GM21619 (cell line): ENCODE data around the gene UGGT1.

Source experiments
- ATAC-seq: cut with Tn5 transposase; IDR thresholded peaks from one replicate; pipeline ENCODE4 v1.9.1; 2021; ENCODE audit not compliant: unreplicated experiment

The UGGT1 gene, protein sequence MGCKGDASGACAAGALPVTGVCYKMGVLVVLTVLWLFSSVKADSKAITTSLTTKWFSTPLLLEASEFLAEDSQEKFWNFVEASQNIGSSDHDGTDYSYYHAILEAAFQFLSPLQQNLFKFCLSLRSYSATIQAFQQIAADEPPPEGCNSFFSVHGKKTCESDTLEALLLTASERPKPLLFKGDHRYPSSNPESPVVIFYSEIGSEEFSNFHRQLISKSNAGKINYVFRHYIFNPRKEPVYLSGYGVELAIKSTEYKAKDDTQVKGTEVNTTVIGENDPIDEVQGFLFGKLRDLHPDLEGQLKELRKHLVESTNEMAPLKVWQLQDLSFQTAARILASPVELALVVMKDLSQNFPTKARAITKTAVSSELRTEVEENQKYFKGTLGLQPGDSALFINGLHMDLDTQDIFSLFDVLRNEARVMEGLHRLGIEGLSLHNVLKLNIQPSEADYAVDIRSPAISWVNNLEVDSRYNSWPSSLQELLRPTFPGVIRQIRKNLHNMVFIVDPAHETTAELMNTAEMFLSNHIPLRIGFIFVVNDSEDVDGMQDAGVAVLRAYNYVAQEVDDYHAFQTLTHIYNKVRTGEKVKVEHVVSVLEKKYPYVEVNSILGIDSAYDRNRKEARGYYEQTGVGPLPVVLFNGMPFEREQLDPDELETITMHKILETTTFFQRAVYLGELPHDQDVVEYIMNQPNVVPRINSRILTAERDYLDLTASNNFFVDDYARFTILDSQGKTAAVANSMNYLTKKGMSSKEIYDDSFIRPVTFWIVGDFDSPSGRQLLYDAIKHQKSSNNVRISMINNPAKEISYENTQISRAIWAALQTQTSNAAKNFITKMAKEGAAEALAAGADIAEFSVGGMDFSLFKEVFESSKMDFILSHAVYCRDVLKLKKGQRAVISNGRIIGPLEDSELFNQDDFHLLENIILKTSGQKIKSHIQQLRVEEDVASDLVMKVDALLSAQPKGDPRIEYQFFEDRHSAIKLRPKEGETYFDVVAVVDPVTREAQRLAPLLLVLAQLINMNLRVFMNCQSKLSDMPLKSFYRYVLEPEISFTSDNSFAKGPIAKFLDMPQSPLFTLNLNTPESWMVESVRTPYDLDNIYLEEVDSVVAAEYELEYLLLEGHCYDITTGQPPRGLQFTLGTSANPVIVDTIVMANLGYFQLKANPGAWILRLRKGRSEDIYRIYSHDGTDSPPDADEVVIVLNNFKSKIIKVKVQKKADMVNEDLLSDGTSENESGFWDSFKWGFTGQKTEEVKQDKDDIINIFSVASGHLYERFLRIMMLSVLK (N-terminal part only)

DNA sequence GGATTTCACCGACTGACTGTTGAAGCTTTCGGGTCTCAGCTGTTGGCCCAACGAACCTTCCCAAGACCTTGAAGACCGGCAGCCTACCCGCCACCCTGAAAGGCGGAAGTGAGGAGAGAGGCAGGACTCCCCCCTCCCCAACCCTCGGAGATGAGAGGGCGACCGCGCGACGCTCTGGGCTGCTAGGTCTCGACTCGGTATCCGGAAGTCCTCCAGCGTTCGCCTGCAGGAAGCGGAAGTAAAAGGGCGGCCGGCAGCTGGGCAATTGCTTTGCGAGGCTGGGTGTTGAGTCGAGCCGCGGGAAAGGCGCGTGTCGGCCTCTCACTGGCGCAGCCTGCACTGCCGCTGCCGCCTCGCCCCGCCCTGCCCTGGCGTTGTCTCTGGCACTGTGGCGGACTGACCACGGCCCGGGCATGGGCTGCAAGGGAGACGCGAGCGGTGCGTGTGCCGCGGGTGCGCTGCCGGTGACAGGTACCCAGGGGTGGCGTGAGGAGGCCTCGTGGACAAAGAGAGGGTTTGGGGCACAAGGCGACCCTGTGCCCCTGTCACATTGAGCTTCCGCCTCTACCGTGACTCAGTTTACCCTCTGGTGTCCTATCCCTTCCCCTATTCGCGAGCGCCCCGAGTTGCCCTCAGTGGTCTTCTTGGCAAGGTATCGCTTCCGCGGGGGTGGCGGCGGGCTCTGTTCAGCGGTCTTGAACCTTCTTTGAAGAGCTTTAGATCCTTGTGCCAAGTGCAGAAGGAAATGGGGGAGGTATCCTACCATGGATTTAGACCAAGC is at the start of gene UGGT1:
Gene UGGT1, plus strand, starts transcription at position 256 of the 781 bp plus-strand sequence. Its CDS starts 158 bp downstream, at position 414.
- peak; percentile 94 for ATAC-seq

- ATAC-seq, result no peak
Measured at GRCh38 chr2:128041561-128041960, 49.4 kb upstream of the UGGT1 start.

GRCh38 chr2:128043041-128043440 is 48.0 kb upstream of the UGGT1 start:
- ATAC-seq, result no peak

- no peak for ATAC-seq
Measured at GRCh38 chr2:128053331-128053730, 37.7 kb upstream of the UGGT1 start.

GRCh38 chr2:128054104-128054885 is 36.7 kb upstream of the UGGT1 start:
- no peak for ATAC-seq

DNA sequence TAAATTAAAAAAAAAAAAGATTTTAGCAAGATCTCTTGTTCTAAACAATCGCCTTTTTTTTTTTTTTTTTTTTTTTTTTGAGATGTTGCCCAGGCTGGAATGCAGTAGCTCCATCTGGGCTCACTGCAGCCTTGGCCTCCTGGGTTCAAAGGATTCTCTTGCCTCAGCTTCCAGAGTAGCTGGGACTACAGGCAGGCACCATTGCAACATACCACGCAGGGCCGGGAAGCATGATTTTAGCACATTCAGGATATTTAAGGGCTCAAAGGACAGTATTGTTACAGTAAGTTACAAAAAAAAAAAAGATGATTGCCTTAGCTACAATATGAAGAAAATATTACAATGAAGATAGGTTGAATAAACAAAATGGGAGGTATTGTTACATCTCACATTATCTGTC is 33.7 kb upstream of the UGGT1 start:
- no peak for ATAC-seq

DNA sequence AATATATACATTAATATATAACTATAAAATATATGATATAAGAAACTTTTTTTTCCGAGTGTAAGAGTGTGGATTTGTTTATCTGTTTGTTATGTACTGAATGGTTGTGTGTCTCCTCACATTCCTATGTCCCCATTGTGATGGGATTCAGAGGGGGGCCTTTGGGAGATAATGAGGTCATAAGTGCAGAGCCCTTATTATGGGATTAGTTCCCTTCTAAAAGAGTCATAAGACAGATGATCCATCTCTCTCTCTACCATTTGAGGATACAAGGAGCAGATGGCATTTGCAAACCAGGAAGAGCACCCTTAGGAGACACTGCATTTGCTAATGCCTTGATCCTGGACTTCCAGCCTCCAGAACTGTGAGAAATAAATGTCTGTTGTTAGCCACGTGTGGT is 32.9 kb upstream of the UGGT1 start:
- no peak for ATAC-seq

DNA sequence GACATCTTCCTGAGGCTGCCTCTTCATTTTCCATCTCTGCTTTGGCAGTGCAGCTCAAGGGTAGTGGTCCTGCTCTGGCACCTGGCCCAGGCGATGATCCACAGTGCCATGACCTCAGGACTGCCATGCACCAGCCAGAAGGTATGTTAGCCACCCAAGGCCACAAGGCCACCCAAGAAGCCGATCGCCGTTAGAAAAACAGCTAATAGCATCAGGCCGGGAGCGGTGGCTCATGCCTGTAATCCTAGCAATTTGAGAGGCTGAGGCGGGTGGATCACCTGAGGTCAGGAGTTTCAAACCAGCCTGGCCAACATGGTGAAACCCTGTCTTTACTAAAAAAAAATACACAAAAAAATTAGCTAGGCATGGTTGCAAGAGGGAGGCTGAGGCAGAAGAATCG is 28.4 kb upstream of the UGGT1 start:
- ATAC-seq, result no peak

DNA sequence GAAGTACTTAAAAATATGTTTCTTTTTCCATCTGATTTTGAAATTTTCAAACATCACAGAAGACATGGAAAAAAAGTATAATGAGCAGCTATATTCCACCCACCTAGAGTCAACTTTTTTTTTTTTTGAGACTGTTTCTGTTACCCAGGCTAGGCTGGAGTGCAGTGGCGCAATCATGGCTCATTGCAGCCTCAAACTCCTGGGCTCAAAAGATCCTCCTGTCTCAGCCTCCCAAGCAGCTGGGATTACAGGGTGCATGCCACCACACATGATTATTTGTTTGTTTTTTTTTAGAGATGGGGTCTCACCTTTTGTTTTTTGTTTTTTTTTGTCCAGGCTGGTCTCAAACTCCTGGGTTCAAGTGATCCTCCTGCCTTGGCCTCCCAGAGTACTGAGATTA is 26.6 kb upstream of the UGGT1 start:
- ATAC-seq, result no peak

GRCh38 chr2:128069769-128070168 is 21.2 kb upstream of the UGGT1 start:
- no peak for ATAC-seq

- ATAC-seq, result no peak
Measured at GRCh38 chr2:128073278-128073677, 17.7 kb upstream of the UGGT1 start.

DNA sequence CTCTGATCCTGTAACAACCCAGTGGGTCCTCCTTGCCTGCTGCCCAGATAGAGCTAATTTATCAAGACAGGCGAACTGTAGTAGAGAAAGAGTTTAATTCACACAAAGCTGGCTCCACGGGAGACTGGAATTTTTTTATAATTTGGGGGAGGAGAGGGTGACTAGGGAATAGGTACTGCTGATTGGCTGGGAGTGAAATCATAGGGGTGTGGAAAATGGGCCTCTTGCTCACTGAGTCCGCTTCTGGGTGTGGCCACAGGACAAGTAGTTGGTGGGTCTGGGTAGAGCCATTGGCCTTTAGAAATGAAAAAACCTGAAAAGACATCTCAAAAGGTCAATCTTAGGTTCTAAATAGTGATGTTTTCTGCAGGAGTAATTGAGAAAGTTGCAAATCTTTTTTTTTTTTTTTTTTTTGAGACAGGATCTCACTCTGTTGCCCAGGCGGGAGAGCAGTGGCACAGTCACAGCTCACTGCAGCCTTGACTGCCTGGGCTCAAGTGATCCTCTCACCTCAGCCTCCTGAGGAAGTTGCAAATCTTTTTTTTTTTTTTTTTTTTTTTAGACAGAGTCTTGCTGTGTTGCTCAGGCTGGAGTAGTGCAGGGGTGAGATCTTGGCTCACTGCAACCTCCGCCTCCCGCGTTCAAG is 14.4 kb upstream of the UGGT1 start:
- no peak for ATAC-seq

DNA sequence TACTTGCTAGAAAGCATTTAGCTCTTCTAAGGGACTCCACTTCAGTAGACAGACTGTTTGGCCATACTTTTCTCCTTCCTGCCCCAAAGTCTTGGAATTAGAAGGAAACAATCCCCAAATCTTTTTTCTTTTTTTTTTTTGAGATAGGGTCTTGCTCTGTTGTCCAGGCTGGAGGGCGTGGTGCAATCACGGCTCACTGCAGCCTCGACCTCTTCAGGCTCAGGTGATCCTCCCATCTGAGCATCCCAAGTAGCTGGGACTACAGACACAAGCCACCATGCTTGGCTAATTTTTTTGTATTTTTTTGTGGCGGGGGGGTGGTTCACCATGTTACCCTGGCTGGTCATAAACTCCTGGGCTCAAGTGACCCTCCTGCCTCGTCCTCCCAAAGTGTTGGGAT is 6.2 kb upstream of the UGGT1 start:
- no peak for ATAC-seq

- ATAC-seq, result no peak
Measured at GRCh38 chr2:128086244-128086643, 4.8 kb upstream of the UGGT1 start.

DNA sequence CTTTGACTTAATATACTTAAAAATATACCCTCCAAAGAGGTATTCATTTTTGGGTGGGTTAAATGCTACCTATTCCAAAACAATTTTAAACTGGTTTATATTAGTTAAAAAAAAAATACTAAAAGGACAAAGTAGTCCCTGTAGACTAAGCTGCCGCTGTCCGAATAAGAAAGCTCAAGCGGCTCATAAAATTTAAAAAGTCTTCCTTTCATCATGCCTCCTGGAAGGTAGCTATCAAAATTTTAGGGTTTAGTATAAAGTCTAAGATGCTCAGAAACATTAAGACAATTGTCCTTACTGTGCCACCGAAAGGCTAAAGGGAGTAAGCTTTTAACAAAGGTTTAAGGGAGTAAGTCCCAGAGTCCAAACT is 440 bp upstream of the UGGT1 start:
- ATAC-seq, result peak; percentile 4

DNA sequence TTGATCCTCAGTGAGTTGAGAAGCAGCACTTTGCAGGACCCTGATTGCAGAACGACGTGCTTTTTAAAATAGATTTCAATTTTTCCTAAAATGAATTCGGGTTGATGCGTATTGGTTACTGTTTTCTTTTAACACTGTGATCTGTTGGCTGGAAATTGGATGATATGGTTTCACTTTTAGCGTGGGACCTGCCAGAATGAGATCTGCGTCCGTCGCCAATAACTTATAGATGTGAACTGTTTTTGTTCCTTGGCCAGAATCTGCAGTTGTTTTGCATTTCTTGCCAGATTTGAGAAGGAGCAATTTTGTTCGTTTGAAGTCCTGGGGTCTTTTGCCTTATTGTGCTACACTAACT is 703 bp downstream of the UGGT1 start:
- ATAC-seq, result no peak

DNA sequence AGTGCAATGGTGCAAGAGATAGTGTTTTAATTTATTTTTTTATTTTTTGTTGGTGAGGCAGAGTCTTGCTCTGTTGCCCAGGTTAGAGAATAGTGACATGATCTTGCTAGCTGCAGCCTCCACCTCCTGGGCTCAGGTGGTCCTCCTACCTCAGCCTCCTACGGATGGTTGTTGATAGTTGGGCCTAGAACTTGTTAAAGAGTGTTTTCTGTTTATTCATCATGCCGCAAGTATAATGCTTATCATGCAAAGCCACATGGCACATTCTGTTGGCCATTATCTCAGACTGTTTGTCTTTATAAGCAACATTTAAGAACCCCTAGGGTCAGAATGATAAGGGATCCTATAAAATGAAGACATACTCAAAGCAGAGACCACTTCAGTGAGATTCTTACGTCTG is 1.7 kb downstream of the UGGT1 start:
- no peak for ATAC-seq

GRCh38 chr2:128093762-128094161 is 2.8 kb downstream of the UGGT1 start:
- ATAC-seq, result no peak

DNA sequence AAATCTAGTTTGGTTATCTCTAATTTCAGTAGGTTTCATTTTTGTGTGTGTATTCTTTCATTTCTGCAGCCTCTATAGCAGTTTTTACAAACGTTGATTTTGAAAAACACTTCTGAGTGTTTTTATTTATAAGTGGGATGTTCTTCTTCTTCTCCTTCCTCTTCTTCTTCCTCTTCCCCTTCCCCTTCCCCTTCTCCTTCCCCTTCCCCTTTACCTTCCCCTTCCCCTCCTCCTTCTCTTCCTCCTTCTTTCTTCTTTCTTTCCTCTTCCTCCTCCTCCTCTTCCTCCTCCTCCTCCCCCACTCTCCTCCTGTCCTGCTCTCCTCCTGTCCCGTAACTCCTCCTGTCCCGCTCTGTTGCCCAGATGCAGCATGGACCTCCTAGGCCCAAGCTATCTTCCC is 4.2 kb downstream of the UGGT1 start:
- no peak for ATAC-seq
